SK-N-SH (cell line): ENCODE measurements around the gene ARHGEF28. TPM values are rescaled to one million over a fixed set of nuclear protein-coding genes. Genes with fewer than 3 reads are reported as not detected.

Source experiments
- CTCF ChIA-PET: fragments of 300-600, 350-600 bp; formaldehyde crosslinking; extraction: SDS; loops from one replicate; lab custom pipeline; 2021; lab: Yijun Ruan, JAX
- POLR2A ChIA-PET: fragments of 350-600 bp; sonication (Branson Sonifier 250); formaldehyde crosslinking; extraction: SDS; loops from one replicate; lab custom pipeline; 2020; ENCODE audit warnings: antibody characterized with exemption, inconsistent platforms; lab: Yijun Ruan, JAX
- DNase-seq: peaks from one replicate; pipeline ENCODE4 v3.0.0; 2012
- H2AFZ ChIP-seq: fragments of 200-600 bp; sonication (generic); 2 replicates; pipeline ENCODE4 v1.8.1; 2016; ENCODE audit warnings: antibody characterized with exemption, mild to moderate bottlenecking, low read depth
- H3F3A ChIP-seq: fragments of 200-600 bp; sonication (generic); replicated peaks from 2 replicates; pipeline ENCODE3; 2016; ENCODE audit warnings: antibody characterized with exemption, mild to moderate bottlenecking; ENCODE audit not compliant: insufficient read depth
- H3K27ac ChIP-seq, 2 experiments: fragments of 200-500 bp in 1 of 2; fragments of 200-600 bp in 1 of 2; sonication (Bioruptor generic) in 1 of 2; sonication (generic), shearing (Covaris generic) in 1 of 2; 2 replicates each; pipeline versions ENCODE4 v1.5.1 to v1.6.1; 2014 to 2016; ENCODE audit warnings: low read depth in 2 of 2, inconsistent platforms in 1 of 2, low read length in 1 of 2, mild to moderate bottlenecking in 1 of 2, mixed read lengths in 1 of 2
- H3K27me3 ChIP-seq: fragments of 200-600 bp; sonication (generic), shearing (Covaris generic); 2 replicates; pipeline ENCODE4 v1.6.1; 2016; ENCODE audit warnings: mixed run types; ENCODE audit not compliant: insufficient read depth
- H3K36me3 ChIP-seq, 2 experiments: fragments of 200-500 bp in 1 of 2; fragments of 200-600 bp in 1 of 2; sonication (Bioruptor generic) in 1 of 2; sonication (generic) in 1 of 2; replicated peaks in 1 of 2; 2 replicates each; pipeline versions ENCODE3 to v1.5.1; 2014 to 2016; ENCODE audit warnings: low read length in 1 of 2, mild to moderate bottlenecking in 1 of 2; ENCODE audit not compliant: insufficient read depth in 2 of 2, control insufficient read depth in 1 of 2
- H3K4me1 ChIP-seq, 2 experiments: fragments of 200-500 bp in 1 of 2; fragments of 200-600 bp in 1 of 2; sonication (Bioruptor generic) in 1 of 2; sonication (generic), shearing (Covaris generic) in 1 of 2; 2 replicates each; pipeline versions ENCODE4 v1.5.1 to v1.6.1; 2014 to 2016; ENCODE audit warnings: low read depth in 1 of 2, low read length in 1 of 2, mixed run types in 1 of 2; ENCODE audit not compliant: insufficient read depth in 2 of 2, control insufficient read depth in 1 of 2
- H3K4me2 ChIP-seq: fragments of 200-600 bp; sonication (generic), shearing (Covaris generic); 2 replicates; pipeline ENCODE4 v1.6.1; 2017; ENCODE audit warnings: mixed run types
- H3K4me3 ChIP-seq, 2 experiments: fragments of 200-500 bp in 1 of 2; fragments of 200-600 bp in 1 of 2; sonication (Bioruptor generic) in 1 of 2; sonication (generic), shearing (Covaris generic) in 1 of 2; 2 replicates each; pipeline versions ENCODE4 v1.5.1 to v1.8.1; 2014 to 2016; ENCODE audit warnings: low read depth in 2 of 2, inconsistent platforms in 1 of 2, low read length in 1 of 2, mild to moderate bottlenecking in 1 of 2, mixed read lengths in 1 of 2, moderate library complexity in 1 of 2
- H3K79me2 ChIP-seq: fragments of 200-600 bp; sonication (generic); 2 replicates; pipeline ENCODE4 v1.8.1; 2017; ENCODE audit warnings: mild to moderate bottlenecking; ENCODE audit not compliant: insufficient read depth
- H3K9ac ChIP-seq: fragments of 200-600 bp; sonication (generic); 2 replicates; pipeline ENCODE4 v1.6.1; 2017; ENCODE audit warnings: mixed run types
- H3K9me2 ChIP-seq: fragments of 200-600 bp; sonication (generic); 2 replicates; pipeline ENCODE4 v1.6.1; 2017; ENCODE audit warnings: mixed run types
- H3K9me3 ChIP-seq: fragments of 200-600 bp; sonication (generic); 2 replicates; pipeline ENCODE4 v1.6.1; 2017; ENCODE audit warnings: mixed run types, mild to moderate bottlenecking, moderate library complexity
- H4K20me1 ChIP-seq: fragments of 200-600 bp; sonication (generic); 2 replicates; pipeline ENCODE4 v1.6.1; 2017; ENCODE audit warnings: mild to moderate bottlenecking, mixed run types; ENCODE audit not compliant: insufficient read depth
- EP300 ChIP-seq, 2 experiments: IDR thresholded peaks; 2 replicates each; pipeline versions ENCODE4 v1.4.0 to v1.6.1; 2012; ENCODE audit warnings: borderline replicate concordance in 1 of 2, low read depth in 1 of 2, low read length in 1 of 2
- MEF2A ChIP-seq: IDR thresholded peaks from 2 replicates; pipeline ENCODE4 v1.4.0; 2012; ENCODE audit warnings: low read depth, borderline replicate concordance
- MXI1 ChIP-seq: IDR thresholded peaks from 2 replicates; pipeline ENCODE4 v1.6.1; 2012; ENCODE audit warnings: mild to moderate bottlenecking, low read depth, low read length, improper control_type of control experiment
- NFIC ChIP-seq: IDR thresholded peaks from 2 replicates; pipeline ENCODE4 v1.4.0; 2012; ENCODE audit warnings: borderline replicate concordance
- NRF1 ChIP-seq: IDR thresholded peaks from 2 replicates; pipeline ENCODE4 v1.6.1; 2012; ENCODE audit warnings: low read depth, mild to moderate bottlenecking, low read length
- RXRA ChIP-seq: IDR thresholded peaks from 2 replicates; pipeline ENCODE4 v1.4.0; 2012; ENCODE audit warnings: low read depth, mild to moderate bottlenecking, borderline replicate concordance
- WGBS: methylation state at CpG from one replicate; pipeline ENCODE4 v1.1.6; 2017; ENCODE audit warnings: low lambda C conversion rate; 5-methylcytosine and 5-hydroxymethylcytosine counted together
- polyA plus RNA-seq, 3 experiments: library from polyadenylated mRNA; depleted of rRNA; stranded (reverse); fragments of >200 nt; gene quantifications; 2 replicates each; pipeline ENCODE4 v1.2.3, GENCODE V29; 2012
- TF ChIP-seq, protein P1 (sequence below): fragments of 200-600 bp; sonication (generic); IDR thresholded peaks from 2 replicates; pipeline ENCODE4 v1.6.1; 2017; ENCODE audit warnings: antibody characterized with exemption, mild to moderate bottlenecking, moderate library complexity
- TF ChIP-seq, protein P2 (sequence below): fragments of 150-350 bp; IDR thresholded peaks from 2 replicates; pipeline ENCODE4 v1.6.1; 2017; ENCODE audit warnings: antibody characterized with exemption, low read length, low read depth, borderline replicate concordance
- TF ChIP-seq, protein P3 (sequence below): IDR thresholded peaks from 2 replicates; pipeline ENCODE4 v1.4.0; 2012; ENCODE audit warnings: low read depth

Gene ARHGEF28
- polyA plus RNA-seq, 1 of the 3 experiments (the other 2 are of a cell fraction): 4.2 TPM

DNA sequence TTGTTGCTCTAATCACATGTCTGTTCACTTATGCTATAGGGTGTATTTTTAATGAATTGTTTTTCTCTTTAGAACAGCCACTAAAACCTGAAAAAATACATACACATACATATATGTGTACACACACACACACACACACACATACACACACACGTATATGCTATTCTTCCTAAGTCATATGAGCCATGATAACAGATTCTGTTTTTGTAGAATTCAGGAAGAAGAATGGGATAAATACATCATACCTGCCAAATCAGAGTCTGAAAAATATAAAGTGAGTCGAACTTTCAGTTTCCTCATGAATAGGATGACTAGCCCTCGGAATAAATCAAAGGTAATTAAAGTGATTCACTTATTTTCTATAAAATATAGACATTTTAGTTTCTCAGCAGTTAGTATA is 231.4 kb downstream of the ARHGEF28 start:
- Histone ChIP-seq H3K27ac (no peak overlapping the region), H3K4me3 (no peak overlapping the region), H3F3A (no peaks in the 10 kb centered on the region), H3K4me2 (no peak overlapping the region), H3K4me1 (peaks cover 0 to 7% of the 10 kb centered on the region in 2 experiments; a peak in 1 of 4 replicates), H3K27me3 (no peaks in the 10 kb centered on the region), H3K9ac (no peak overlapping the region), H4K20me1 (no peaks in the 10 kb centered on the region), H3K36me3 (peaks cover 8 to 11% of the 10 kb centered on the region in 2 experiments), H3K9me3 (no peaks in the 10 kb centered on the region), H3K79me2 (no peaks in the 10 kb centered on the region), H2AFZ (no peak overlapping the region), H3K9me2 (no peaks in the 10 kb centered on the region)
- TF ChIP-seq MEF2A: no peak
- TF ChIP-seq, protein P1, sequence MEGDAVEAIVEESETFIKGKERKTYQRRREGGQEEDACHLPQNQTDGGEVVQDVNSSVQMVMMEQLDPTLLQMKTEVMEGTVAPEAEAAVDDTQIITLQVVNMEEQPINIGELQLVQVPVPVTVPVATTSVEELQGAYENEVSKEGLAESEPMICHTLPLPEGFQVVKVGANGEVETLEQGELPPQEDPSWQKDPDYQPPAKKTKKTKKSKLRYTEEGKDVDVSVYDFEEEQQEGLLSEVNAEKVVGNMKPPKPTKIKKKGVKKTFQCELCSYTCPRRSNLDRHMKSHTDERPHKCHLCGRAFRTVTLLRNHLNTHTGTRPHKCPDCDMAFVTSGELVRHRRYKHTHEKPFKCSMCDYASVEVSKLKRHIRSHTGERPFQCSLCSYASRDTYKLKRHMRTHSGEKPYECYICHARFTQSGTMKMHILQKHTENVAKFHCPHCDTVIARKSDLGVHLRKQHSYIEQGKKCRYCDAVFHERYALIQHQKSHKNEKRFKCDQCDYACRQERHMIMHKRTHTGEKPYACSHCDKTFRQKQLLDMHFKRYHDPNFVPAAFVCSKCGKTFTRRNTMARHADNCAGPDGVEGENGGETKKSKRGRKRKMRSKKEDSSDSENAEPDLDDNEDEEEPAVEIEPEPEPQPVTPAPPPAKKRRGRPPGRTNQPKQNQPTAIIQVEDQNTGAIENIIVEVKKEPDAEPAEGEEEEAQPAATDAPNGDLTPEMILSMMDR: no peak
- TF ChIP-seq MXI1: no peak
- TF ChIP-seq, protein P2, sequence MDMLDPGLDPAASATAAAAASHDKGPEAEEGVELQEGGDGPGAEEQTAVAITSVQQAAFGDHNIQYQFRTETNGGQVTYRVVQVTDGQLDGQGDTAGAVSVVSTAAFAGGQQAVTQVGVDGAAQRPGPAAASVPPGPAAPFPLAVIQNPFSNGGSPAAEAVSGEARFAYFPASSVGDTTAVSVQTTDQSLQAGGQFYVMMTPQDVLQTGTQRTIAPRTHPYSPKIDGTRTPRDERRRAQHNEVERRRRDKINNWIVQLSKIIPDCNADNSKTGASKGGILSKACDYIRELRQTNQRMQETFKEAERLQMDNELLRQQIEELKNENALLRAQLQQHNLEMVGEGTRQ: no peak
- ChIA-PET POLR2A (no interaction called here), CTCF (no interaction called here)
- 90% methylated on average over 3 of the region's 3 CpGs for WGBS
- no peak for DNase-seq

DNA sequence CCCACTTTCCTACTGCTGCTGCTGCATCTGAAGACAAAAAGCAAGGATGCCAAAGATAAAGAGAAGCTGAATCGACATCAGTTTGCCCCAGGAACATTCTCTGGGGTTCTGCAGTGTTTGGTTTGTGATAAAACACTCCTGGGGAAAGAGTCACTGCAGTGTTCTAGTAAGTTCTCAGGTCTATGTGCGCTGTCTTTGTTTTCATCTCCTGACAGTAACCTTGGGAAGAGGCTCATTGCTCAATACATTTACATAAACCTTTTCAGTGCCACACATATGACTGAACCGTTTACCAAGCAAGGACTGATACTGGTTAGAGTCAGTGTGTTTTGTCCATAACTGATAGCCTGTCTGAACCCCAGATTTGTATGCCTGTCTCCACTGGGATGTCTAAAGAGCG is 232.1 kb downstream of the ARHGEF28 start:
- ChIA-PET CTCF (no interaction called here), POLR2A (no interaction called here)
- no peaks in the 10 kb centered on the region for H3K79me2 ChIP-seq
- H3K36me3 ChIP-seq: peaks cover 9 to 11% of the 10 kb centered on the region in 2 experiments
- WGBS: 85% methylated on average over 4 of the region's 4 CpGs
- no peak overlapping the region for H3K9ac ChIP-seq
- no peak overlapping the region for H3K4me3 ChIP-seq
- H3K9me3 ChIP-seq: no peaks in the 10 kb centered on the region
- H2AFZ ChIP-seq: no peak overlapping the region
- no peaks in the 10 kb centered on the region for H3K27me3 ChIP-seq
- peaks cover 0 to 2% of the 10 kb centered on the region in 2 experiments; a peak in 1 of 4 replicates for H3K4me1 ChIP-seq
- H3K4me2 ChIP-seq: no peak overlapping the region
- H3F3A ChIP-seq: no peaks in the 10 kb centered on the region
- H4K20me1 ChIP-seq: no peaks in the 10 kb centered on the region
- TF ChIP-seq, protein P2: no peak
- TF ChIP-seq NFIC: no peak
- TF ChIP-seq EP300 (IDR thresholded peaks at IDR 0.05; ENCODE audit: borderline replicate concordance in 1 of 2, low read depth in 1 of 2, low read length in 1 of 2): no peak
- no peak for TF ChIP-seq RXRA
- no peak for TF ChIP-seq NRF1
- TF ChIP-seq, protein P3, sequence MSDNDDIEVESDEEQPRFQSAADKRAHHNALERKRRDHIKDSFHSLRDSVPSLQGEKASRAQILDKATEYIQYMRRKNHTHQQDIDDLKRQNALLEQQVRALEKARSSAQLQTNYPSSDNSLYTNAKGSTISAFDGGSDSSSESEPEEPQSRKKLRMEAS: no peak
- DNase-seq: no peak
- H3K27ac ChIP-seq: no peak overlapping the region
- H3K9me2 ChIP-seq: no peaks in the 10 kb centered on the region
